ENCODE data around the gene TBX5. TPM values are rescaled to one million over a fixed set of nuclear protein-coding genes. Genes with fewer than 3 reads are reported as not detected.

Gene TBX5
- total and polyA plus RNA-seq, 2 donors (not counting 1 experiment from before 2014, with no cell fraction given), result 16.8 to 19.4 TPM

DNA sequence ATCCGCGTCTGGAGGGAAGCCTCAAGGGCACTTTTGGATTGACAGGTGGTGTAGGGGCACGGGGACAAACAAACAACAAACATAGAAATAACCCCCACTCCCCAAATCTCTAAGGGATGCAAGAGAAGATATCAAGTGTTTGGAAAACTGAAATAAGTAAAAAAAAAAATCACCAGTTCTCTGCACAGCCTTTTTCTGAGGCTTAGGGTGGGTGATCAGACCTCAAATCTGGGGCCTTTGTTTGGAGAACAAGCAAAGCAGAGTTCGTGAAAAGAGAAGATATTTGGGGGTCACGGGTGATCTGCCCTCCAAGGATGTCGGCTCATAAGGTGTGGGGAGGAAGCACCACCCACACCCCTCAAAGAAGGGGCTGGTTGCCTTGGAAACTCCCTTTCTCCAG, 10.7 kb downstream of the TBX5 start:
- H3K79me2 ChIP-seq (ENCODE audit: control insufficient read depth, insufficient read depth, low read length), result peaks cover 88% of the 10 kb centered on the region

DNA sequence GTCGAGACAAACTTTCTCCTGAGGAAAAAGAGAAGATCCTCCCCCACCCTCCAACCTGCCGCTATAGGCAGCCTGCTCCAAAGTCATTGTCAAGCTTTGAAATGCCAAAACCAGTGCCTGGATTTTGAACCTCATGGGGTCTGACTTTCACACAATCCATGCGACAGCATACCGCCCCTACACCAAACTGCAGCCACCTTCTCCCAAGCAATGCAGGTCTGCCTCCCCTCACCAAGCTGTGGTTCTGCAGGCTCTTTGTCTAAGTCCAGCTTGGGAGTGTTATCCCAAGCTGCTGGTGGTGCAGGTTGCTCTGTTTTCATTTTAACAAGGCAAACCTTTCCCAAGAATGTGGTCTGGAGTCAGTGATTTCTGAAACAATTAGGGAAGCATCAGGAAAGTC, 12.4 kb downstream of the TBX5 start:
- no peak overlapping the region for H3K27ac ChIP-seq (ENCODE audit: insufficient read depth, low read length)
- H2AFZ ChIP-seq (ENCODE audit: low read length), result no peak overlapping the region
- H3K4me2 ChIP-seq (ENCODE audit: extremely low read depth, insufficient read depth, low read length), result no peak overlapping the region
- no peak overlapping the region for H3K9ac ChIP-seq (ENCODE audit: insufficient read depth, low read length)
- no peaks in the 10 kb centered on the region for H3K27me3 ChIP-seq (ENCODE audit: control insufficient read depth, insufficient read depth, low read length)
- peaks cover 80% of the 10 kb centered on the region for H3K79me2 ChIP-seq (ENCODE audit: control insufficient read depth, insufficient read depth, low read length)
- H3K4me3 ChIP-seq (replicated peaks in 1 of 4; ENCODE audit: control extremely low read depth in 1 of 4, insufficient read depth in 1 of 4, low read depth in 3 of 4, low read length in 4 of 4), result no peak overlapping the region
- no peak for DNase-seq (ENCODE audit: low read depth in 2 of 2)
- no peaks in the 10 kb centered on the region for H4K20me1 ChIP-seq (ENCODE audit: control insufficient read depth, extremely low read depth, insufficient read depth, low read length)
- TF ChIP-seq, protein P1, sequence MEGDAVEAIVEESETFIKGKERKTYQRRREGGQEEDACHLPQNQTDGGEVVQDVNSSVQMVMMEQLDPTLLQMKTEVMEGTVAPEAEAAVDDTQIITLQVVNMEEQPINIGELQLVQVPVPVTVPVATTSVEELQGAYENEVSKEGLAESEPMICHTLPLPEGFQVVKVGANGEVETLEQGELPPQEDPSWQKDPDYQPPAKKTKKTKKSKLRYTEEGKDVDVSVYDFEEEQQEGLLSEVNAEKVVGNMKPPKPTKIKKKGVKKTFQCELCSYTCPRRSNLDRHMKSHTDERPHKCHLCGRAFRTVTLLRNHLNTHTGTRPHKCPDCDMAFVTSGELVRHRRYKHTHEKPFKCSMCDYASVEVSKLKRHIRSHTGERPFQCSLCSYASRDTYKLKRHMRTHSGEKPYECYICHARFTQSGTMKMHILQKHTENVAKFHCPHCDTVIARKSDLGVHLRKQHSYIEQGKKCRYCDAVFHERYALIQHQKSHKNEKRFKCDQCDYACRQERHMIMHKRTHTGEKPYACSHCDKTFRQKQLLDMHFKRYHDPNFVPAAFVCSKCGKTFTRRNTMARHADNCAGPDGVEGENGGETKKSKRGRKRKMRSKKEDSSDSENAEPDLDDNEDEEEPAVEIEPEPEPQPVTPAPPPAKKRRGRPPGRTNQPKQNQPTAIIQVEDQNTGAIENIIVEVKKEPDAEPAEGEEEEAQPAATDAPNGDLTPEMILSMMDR (conservative IDR thresholded peaks at IDR 0.05 in 1 of 2, IDR thresholded peaks at IDR 0.05 in 1 of 2; ENCODE audit: low read depth in 1 of 2, low read length in 2 of 2), result no peak
- no peak for TF ChIP-seq EZH2 (IDR thresholded peaks at IDR 0.05; ENCODE audit: low read length, missing control alignments)
- H3K36me3 ChIP-seq (ENCODE audit: control insufficient read depth, insufficient read depth, low read length), result peaks cover 11% of the 10 kb centered on the region
- no peaks in the 10 kb centered on the region for H3K9me3 ChIP-seq (ENCODE audit: control insufficient read depth, insufficient read depth, low read depth, low read length)
- H3K4me1 ChIP-seq (ENCODE audit: control insufficient read depth, extremely low read depth, insufficient read depth, low read length), result peaks cover 36% of the 10 kb centered on the region

More for the DNA sequence above, 10.7 kb downstream of the TBX5 start:
- H3K27ac ChIP-seq (ENCODE audit: insufficient read depth, low read length), result peak overlapping the region; percentile 90
- no peak overlapping the region for H3K9ac ChIP-seq (ENCODE audit: insufficient read depth, low read length)
- no peaks in the 10 kb centered on the region for H3K9me3 ChIP-seq (ENCODE audit: control insufficient read depth, insufficient read depth, low read depth, low read length)
- TF ChIP-seq EZH2 (IDR thresholded peaks at IDR 0.05; ENCODE audit: low read length, missing control alignments), result no peak
- TF ChIP-seq, protein P1 (conservative IDR thresholded peaks at IDR 0.05 in 1 of 2, IDR thresholded peaks at IDR 0.05 in 1 of 2; ENCODE audit: low read depth in 1 of 2, low read length in 2 of 2), result no peak
- H4K20me1 ChIP-seq (ENCODE audit: control insufficient read depth, extremely low read depth, insufficient read depth, low read length), result no peaks in the 10 kb centered on the region
- H3K4me3 ChIP-seq (replicated peaks in 1 of 4; ENCODE audit: control extremely low read depth in 1 of 4, insufficient read depth in 1 of 4, low read depth in 3 of 4, low read length in 4 of 4), result peak overlapping the region in 3 of 4 experiments; percentile 13 to 76 (median 43)
- peaks cover 16% of the 10 kb centered on the region for H3K36me3 ChIP-seq (ENCODE audit: control insufficient read depth, insufficient read depth, low read length)
- H3K4me1 ChIP-seq (ENCODE audit: control insufficient read depth, extremely low read depth, insufficient read depth, low read length), result peaks cover 44% of the 10 kb centered on the region
- peak overlapping the region; percentile 68 for H3K4me2 ChIP-seq (ENCODE audit: extremely low read depth, insufficient read depth, low read length)
- H2AFZ ChIP-seq (ENCODE audit: low read length), result no peak overlapping the region
- peak in 1 of 2 donors; percentile 24 for DNase-seq (ENCODE audit: low read depth in 2 of 2)
- no peaks in the 10 kb centered on the region for H3K27me3 ChIP-seq (ENCODE audit: control insufficient read depth, insufficient read depth, low read length)

GRCh38 chr12:114392909-114393308, 13.0 kb downstream of the TBX5 start:
- no peaks in the 10 kb centered on the region for H3K27me3 ChIP-seq (ENCODE audit: control insufficient read depth, insufficient read depth, low read length)
- no peaks in the 10 kb centered on the region for H4K20me1 ChIP-seq (ENCODE audit: control insufficient read depth, extremely low read depth, insufficient read depth, low read length)
- peaks cover 73% of the 10 kb centered on the region for H3K79me2 ChIP-seq (ENCODE audit: control insufficient read depth, insufficient read depth, low read length)
- H3K4me2 ChIP-seq (ENCODE audit: extremely low read depth, insufficient read depth, low read length), result no peak overlapping the region
- peaks cover 33% of the 10 kb centered on the region for H3K4me1 ChIP-seq (ENCODE audit: control insufficient read depth, extremely low read depth, insufficient read depth, low read length)
- H3K27ac ChIP-seq (ENCODE audit: insufficient read depth, low read length), result no peak overlapping the region
- no peak overlapping the region for H3K9ac ChIP-seq (ENCODE audit: insufficient read depth, low read length)
- H3K4me3 ChIP-seq (replicated peaks in 1 of 4; ENCODE audit: control extremely low read depth in 1 of 4, insufficient read depth in 1 of 4, low read depth in 3 of 4, low read length in 4 of 4), result no peak overlapping the region
- no peaks in the 10 kb centered on the region for H3K9me3 ChIP-seq (ENCODE audit: control insufficient read depth, insufficient read depth, low read depth, low read length)
- peaks cover 7% of the 10 kb centered on the region for H3K36me3 ChIP-seq (ENCODE audit: control insufficient read depth, insufficient read depth, low read length)
- no peak for TF ChIP-seq EZH2 (IDR thresholded peaks at IDR 0.05; ENCODE audit: low read length, missing control alignments)
- TF ChIP-seq, protein P1 (conservative IDR thresholded peaks at IDR 0.05 in 1 of 2, IDR thresholded peaks at IDR 0.05 in 1 of 2; ENCODE audit: low read depth in 1 of 2, low read length in 2 of 2), result no peak
- H2AFZ ChIP-seq (ENCODE audit: low read length), result no peak overlapping the region
- DNase-seq (ENCODE audit: low read depth in 2 of 2), result no peak
